GM18511 (cell line): ENCODE data around the gene SPRR2F.

Experiments
- ATAC-seq: cut with Tn5 transposase; IDR thresholded peaks from one replicate; pipeline ENCODE4 v1.9.1; 2021; ENCODE audit warnings: mild to moderate bottlenecking, moderate library complexity; ENCODE audit not compliant: unreplicated experiment

Gene SPRR2F

DNA sequence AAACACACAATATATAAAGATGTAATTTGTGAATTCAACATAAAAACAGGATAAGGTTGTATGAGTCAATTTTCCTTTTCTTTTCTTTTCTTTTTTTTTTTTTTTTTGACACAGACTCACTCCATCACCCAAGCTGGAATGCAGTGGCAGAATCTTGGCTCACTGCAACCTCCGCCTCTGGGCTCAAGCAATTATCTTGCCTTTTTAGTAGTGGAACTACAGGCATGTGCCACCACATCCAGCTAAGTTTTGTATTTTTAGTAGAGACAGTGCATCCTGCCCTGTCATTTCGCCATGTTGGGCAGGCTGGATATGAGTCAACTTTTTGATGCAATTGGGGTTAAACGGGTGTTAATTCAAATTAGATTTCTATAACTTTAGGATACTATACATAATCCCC is 31.6 kb downstream of the SPRR2F start:
- ATAC-seq, result no peak

DNA sequence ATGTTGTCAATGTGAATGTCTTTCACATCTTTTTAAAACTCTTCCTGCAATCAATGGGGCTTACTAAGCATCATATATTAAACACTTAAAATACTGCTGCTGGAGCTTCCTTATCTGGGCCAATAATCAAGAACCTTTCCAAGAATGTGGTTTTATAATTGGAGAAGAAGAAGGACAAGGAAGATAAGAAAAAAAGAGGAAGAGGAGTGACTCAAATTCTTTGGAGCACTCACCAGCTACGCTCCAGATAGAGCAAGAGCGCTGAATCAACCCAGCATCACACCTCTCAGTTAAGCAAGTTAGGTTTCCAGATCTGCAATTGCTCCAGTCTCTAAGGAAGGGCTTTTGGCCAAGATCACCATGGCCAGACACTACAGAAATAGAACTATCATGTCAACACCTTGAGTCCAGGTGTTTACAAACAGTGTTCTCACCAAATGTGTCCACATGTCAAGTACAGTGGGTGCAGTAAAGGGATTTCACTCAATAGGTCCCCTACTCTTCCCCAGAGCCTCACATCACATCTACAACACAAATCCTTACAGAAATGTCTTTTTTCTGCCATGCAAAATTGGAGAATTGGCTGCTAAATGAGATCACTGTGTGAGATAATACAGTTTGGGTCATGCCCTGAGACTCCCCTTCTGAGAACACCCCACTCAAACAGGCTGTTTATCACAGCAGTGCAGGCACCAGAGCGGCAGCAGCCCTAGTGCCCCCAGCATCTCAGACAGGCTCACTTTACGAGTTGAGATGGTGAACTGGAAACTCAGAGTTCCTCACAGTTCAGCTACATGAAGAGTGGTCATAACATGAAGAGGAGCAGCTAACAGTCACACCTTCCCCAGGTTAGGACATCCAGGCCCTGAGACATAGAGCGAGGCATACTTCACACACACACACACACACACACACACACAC is 40.2 kb downstream of the SPRR2F start:
- no peak for ATAC-seq

DNA sequence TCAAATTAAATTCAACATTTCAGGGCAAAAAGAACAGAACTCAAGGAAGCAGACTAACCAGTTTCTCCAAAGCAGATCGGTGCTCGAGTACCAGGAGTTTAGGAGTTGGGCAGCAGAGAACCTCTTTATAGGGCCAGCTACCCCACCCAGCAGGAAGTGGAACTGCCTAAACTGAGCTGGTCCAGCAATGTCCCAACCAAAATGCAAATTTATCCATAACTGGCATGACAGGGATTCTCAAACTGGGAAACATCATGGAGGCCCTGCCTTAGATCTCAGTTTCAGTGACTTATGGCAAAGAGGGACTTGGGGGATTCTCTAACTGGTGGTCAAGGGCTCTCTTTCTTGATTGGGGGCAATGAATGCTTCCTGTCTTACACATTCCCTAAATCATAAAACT is 41.8 kb downstream of the SPRR2F start, which contains the start of gene SPRR2B:
TSS of gene SPRR2B (minus strand) at position 101 of the 400 bp plus-strand sequence. CDS start 772 bp downstream, outside the sequence.
- no peak for ATAC-seq

DNA sequence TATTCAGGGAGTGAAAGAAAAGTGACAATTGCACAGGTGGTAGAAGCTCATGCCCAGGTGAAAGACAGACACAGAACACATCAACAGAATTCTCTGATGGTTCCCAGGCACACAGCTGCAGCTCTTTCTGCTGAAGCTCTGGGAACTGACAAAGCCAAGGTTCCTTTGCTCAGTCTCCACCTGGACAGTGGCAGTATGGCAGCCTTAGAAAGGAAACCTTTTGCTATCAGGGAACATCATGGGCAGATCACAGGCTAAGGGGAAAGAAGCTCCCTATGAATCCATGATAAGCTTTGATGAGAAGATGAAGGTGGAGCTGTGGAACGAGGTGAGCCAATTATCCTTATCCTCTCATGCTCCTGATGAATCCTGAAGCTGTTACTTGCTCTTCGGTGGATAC is 43.1 kb downstream of the SPRR2F start:
- ATAC-seq, result no peak
